Stomach smooth muscle (tissue), 2 donors: Measurements from ENCODE around the gene HSD11B1.

Experiments used
- H3K27ac ChIP-seq: one replicate; pipeline ENCODE4 v1.7.0; 2013; ENCODE audit warnings: mild to moderate bottlenecking, low read length, inconsistent platforms
- H3K27me3 ChIP-seq, 2 donors: one replicate each; pipeline ENCODE4 v1.7.0; 2013; ENCODE audit warnings: low read length in 2 of 2; ENCODE audit not compliant: insufficient read depth in 2 of 2, control insufficient read depth in 1 of 2
- H3K36me3 ChIP-seq, 2 donors: one replicate each; pipeline ENCODE4 v1.7.0; 2013; ENCODE audit warnings: low read length in 2 of 2; ENCODE audit not compliant: control insufficient read depth in 2 of 2, insufficient read depth in 2 of 2
- H3K4me1 ChIP-seq: one replicate; pipeline ENCODE4 v1.7.0; 2013; ENCODE audit warnings: low read length; ENCODE audit not compliant: control insufficient read depth, insufficient read depth
- H3K4me3 ChIP-seq, 2 donors: one replicate each; pipeline ENCODE4 v1.7.0; 2013; ENCODE audit warnings: low read length in 2 of 2
- H3K9ac ChIP-seq, 2 donors: one replicate each; pipeline ENCODE4 v1.7.0; 2013; ENCODE audit warnings: low read length in 2 of 2, mild to moderate bottlenecking in 1 of 2
- H3K9me3 ChIP-seq, 2 donors: one replicate each; pipeline ENCODE4 v1.7.0; 2013; ENCODE audit warnings: low read length in 2 of 2; ENCODE audit not compliant: control insufficient read depth in 2 of 2
- donor health status: healthy.
- donor health status: Pancreatic carcinoma.

The HSD11B1 gene

DNA sequence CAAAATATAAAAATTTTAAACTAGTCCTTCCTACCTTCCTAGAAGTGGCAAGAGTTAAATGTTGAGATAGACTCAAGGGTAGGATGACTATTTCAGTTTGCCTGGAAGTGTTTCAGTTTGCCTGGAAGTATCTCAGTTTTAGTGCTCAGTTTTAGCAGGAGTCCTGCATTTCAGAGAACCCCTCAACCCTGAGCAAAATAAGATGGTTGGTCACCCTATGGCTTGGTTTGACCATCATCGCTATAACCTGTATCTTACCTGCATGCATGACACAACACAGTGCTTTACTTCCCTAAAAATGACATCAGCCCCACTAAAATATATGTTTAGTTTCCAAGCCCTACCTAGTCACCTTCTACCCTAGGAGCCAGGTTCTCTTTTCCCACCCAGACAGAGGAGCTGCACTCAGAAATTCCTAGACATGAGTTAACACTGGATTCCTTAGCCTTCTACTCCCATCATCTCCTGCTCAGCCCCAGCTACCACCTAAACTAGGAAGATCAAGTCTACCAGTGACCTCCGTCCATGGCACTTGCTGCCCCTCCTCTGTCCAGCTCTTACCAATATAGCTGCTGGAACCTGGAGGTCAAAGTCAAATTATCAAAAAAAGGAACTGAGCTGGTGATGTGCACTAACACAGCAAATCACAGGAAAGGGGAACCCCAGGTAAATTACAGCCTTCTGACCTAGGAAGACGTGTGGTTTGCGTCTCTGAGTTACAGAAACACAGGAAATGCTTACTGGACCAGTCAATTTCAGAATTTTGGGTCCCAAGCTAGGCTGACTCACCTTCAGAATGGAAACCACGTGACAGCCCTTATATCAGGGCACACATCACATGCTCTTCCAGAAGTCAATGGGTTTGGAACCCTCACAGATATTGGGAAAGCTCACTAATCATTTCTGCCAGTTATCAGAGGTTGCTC is 31.7 kb upstream of the HSD11B1 start:
- H3K4me1 ChIP-seq: peaks cover 8% of the 10 kb centered on the region
- no peak overlapping the region for H3K4me3 ChIP-seq
- H3K9me3 ChIP-seq: no peaks in the 10 kb centered on the region
- no peaks in the 10 kb centered on the region for H3K27me3 ChIP-seq
- no peak overlapping the region for H3K27ac ChIP-seq
- no peaks in the 10 kb centered on the region for H3K36me3 ChIP-seq
- no peak overlapping the region for H3K9ac ChIP-seq

DNA sequence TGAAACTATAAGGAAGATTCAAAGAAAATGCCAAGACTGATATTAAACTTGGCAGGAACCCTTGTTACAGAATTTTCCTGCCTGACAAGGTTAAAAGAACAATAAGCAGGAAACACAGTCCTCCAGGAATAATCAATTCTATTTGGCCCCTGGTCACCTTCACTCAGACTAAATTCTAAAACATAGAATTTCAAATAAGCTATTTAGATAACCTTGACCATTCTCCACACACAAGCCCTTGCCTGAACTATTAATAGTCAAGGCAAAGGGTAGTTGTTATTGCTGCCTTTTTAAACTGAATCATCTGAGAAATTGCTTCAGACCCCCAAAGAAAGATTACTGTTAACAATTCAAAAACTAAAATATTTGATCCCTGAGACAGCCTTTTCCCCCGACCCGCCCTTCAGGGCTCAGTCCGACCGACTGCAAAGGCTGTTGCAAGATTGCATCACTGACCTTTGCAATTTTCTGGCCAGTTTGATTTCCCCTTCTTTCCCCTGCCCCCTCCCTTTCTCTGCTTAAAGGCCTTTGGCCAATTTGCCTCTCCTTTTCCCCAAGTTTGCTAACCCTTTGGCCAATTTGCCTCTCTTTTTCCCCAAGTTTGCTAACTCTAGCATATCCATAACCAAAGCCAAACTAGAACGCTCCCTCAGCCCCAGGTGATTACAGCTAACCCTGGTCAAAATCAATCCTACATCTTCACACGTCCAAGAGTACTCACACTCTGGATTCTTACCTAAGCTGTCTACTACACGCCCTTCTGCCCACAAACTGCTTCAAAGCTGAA is 30.8 kb upstream of the HSD11B1 start:
- Histone ChIP-seq H3K27me3 (no peaks in the 10 kb centered on the region), H3K4me1 (peaks cover 8% of the 10 kb centered on the region), H3K9ac (no peak overlapping the region), H3K9me3 (no peaks in the 10 kb centered on the region), H3K36me3 (no peaks in the 10 kb centered on the region), H3K4me3 (no peak overlapping the region), H3K27ac (no peak overlapping the region)

DNA sequence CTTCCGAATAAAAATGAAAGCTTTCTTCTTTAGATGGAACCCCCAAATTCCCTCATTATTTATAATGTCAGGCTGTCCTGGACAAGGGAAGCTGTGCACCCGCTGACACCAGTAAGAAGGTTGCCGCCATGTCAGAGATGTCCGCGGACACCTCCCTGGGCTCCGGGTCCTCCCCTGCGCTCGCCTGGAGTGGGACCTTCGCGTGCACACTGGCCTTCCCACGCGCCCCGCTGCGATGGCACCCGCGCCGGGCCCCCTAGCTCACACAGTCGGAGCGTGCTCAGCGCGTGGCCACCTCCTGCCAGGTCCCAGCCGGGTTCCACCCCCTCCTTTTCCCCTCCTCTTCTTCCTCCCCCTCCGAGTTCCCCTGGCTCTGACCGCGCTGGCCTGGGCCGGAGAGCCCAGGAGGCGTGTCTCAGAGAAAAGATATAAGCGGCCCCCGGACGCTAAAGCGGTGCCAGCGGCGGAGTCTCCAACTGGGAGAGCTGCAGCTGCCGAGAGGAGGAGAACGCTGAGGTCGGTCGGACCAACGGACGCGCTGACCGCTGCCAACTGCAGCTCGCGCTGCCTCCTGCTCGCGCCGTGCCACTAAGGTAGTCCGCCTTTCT is 29.6 kb upstream of the HSD11B1 start, which contains the start of gene G0S2:
G0S2 (plus strand) TSS at position 456 of the 608 bp plus-strand sequence. CDS start 273 bp downstream, outside the sequence.
- Histone ChIP-seq H3K27me3 (no peaks in the 10 kb centered on the region), H3K4me1 (peaks cover 8% of the 10 kb centered on the region)

DNA sequence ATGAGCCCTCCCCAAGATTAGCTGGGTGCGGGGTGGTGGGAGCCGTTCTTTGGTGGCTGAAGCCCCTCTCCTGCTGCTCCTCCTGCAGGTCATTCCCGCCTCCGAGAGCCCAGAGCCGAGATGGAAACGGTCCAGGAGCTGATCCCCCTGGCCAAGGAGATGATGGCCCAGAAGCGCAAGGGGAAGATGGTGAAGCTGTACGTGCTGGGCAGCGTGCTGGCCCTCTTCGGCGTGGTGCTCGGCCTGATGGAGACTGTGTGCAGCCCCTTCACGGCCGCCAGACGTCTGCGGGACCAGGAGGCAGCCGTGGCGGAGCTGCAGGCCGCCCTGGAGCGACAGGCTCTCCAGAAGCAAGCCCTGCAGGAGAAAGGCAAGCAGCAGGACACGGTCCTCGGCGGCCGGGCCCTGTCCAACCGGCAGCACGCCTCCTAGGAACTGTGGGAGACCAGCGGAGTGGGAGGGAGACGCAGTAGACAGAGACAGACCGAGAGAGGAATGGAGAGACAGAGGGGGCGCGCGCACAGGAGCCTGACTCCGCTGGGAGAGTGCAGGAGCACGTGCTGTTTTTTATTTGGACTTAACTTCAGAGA is 29.0 kb upstream of the HSD11B1 start:
- peak overlapping the region; percentile 46 for H3K27ac ChIP-seq
- peaks cover 8% of the 10 kb centered on the region for H3K4me1 ChIP-seq
- no peaks in the 10 kb centered on the region for H3K27me3 ChIP-seq
- H3K4me3 ChIP-seq: peak overlapping the region; percentile 77 to 83
- H3K9ac ChIP-seq: peak overlapping the region; percentile 49 to 51
- no peaks in the 10 kb centered on the region for H3K36me3 ChIP-seq
- H3K9me3 ChIP-seq: no peaks in the 10 kb centered on the region

More for the DNA sequence above, 29.6 kb upstream of the HSD11B1 start, which contains the start of gene G0S2:
- Histone ChIP-seq H3K9ac (peak within 1 kb of the TSS; percentile 49 to 51), H3K4me3 (peak within 1 kb of the TSS; percentile 77 to 83), H3K36me3 (no peaks in the 10 kb centered on the region), H3K27ac (peak within 1 kb of the TSS; percentile 46), H3K9me3 (no peaks in the 10 kb centered on the region)

DNA sequence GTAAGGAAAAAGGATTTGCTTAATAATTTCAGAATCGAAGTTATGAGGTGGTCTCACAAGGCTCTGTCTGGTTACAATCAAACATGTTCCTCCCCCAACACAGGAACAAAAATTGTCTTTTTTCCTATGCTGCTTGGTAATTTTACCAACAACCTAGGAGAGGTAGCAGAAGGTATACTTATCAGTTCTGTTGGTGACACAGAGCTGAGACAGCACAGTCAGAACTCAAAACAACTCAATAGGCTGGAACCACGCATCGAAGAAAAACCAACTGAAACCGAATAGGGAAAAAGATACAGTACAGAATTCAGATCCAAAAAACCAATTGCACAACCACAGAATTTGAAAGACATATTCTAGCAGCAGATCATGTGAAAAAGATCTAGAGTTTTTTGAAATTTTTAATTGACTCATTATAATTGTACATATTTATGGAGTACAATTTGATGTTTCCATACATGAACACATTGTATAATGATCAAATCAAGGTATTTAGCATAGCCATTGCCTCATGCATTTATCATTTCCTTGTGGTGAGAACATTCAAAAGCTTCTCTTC is 25.6 kb upstream of the HSD11B1 start:
- H3K27me3 ChIP-seq: no peaks in the 10 kb centered on the region
- H3K4me1 ChIP-seq: peaks cover 7% of the 10 kb centered on the region
- no peaks in the 10 kb centered on the region for H3K9me3 ChIP-seq
- H3K36me3 ChIP-seq: no peaks in the 10 kb centered on the region
- H3K9ac ChIP-seq: no peak overlapping the region
- H3K27ac ChIP-seq: no peak overlapping the region
- no peak overlapping the region for H3K4me3 ChIP-seq

DNA sequence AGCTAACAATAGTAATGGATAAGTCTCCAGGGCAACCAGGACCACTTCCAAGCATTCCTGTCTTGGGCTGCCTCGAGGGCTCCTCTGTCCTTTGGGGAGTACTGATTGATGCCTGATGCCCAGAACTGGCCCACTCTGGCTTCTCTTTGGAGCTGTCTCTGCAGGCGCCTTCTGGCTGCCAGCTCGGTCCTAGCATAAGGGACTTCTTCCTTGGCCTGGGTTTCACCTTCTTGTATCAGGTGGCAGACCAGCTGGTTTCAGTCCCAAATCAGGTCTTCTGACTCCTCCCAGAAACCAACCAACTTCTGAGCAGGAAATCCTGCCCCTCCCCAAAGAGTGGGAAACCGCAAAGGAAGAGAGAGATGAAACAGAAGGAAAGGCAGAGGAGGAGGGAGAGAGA is 18.8 kb upstream of the HSD11B1 start:
- H3K9me3 ChIP-seq: no peaks in the 10 kb centered on the region
- no peaks in the 10 kb centered on the region for H3K27me3 ChIP-seq
- no peaks in the 10 kb centered on the region for H3K4me1 ChIP-seq
- H3K9ac ChIP-seq: no peak overlapping the region
- H3K36me3 ChIP-seq: no peaks in the 10 kb centered on the region
- no peak overlapping the region for H3K4me3 ChIP-seq
- H3K27ac ChIP-seq: no peak overlapping the region

DNA sequence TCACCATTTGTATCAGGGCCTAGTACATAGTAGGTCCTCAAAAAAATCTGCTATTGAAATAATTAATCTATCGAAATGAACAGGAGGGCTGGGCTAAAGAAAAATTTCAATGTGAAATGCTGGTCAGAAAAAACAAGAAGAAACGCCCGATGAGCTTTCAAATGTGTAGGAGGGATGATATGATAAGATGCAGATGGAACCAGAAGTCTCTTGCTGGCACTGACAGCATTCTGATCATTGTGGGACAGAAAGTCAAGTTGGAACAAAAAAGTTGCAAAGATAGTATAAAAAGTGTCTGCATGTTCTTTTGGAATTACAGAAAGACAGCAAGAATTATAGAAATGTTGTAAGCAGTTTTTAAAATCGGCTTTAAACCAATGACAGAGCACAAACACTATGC is 18.3 kb upstream of the HSD11B1 start:
- H3K27me3 ChIP-seq: no peaks in the 10 kb centered on the region
- no peaks in the 10 kb centered on the region for H3K36me3 ChIP-seq
- H3K9me3 ChIP-seq: no peaks in the 10 kb centered on the region
- no peaks in the 10 kb centered on the region for H3K4me1 ChIP-seq
- H3K4me3 ChIP-seq: no peak overlapping the region
- no peak overlapping the region for H3K9ac ChIP-seq
- H3K27ac ChIP-seq: no peak overlapping the region

DNA sequence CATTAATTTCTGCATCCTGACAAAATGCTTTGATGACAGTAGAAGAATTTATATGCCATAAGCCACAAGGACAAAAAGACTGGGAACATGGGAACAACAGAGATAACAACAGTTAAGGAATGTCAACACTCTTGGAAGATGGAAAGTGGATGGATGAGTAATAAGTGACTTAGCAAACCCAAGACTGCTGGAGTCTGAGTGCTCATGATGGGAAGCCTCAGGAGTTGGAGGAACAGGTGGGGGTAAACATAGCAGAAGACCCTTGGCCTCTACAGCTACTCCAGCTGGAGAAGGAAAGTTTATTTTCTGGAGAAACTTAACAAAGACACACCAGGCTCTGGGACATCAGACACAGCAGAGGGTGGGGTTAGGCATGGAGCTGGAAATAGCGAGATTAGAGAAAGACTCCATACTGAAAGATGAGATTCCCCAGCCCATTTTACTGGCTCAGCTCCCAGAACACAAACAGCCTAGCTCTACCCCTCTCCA is 15.9 kb upstream of the HSD11B1 start:
- Histone ChIP-seq H3K4me3 (no peak overlapping the region), H3K4me1 (peaks cover 3% of the 10 kb centered on the region), H3K9me3 (no peaks in the 10 kb centered on the region), H3K27ac (no peak overlapping the region), H3K36me3 (no peaks in the 10 kb centered on the region), H3K9ac (no peak overlapping the region), H3K27me3 (no peaks in the 10 kb centered on the region)

DNA sequence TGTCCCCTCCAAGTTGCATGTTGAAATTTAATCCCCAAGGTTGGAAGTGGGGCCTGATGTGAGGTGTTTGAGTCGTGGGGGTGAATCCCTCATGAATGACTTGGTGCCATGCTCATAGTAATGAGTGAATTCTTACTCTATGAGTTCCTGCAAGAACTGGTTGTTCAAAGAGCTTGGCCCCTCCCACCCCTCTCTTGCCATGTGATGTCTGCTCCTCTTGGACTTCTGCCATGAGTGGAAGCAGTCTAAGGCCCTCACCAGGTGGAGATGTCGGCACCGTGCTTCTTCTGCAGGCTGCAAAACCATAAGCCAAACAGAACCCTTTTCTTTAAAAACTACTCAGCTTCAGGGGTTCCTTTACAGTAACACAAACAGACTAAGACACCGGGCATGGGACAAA is 15.2 kb upstream of the HSD11B1 start:
- Histone ChIP-seq H3K27ac (no peak overlapping the region), H3K9ac (no peak overlapping the region), H3K36me3 (no peaks in the 10 kb centered on the region), H3K4me3 (no peak overlapping the region), H3K4me1 (peaks cover 3% of the 10 kb centered on the region), H3K27me3 (no peaks in the 10 kb centered on the region), H3K9me3 (no peaks in the 10 kb centered on the region)

DNA sequence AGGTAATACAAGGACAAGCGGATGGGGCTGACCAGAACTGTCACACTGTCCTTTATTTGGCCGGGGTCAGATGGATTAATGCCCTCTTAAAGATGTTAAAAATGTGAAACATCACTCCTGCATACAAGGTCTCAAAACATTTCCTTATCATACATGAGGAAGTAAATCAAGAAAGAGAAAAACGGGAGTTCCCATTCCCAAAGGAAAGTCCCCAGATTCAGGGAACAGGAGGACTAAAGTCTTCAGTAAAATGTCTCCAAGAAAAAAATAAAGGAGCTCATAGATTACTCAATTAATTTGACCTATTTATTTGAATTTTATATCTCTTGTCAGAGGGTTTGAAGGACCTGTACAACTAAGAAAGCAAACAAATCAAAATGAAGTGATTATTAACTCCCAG is 13.4 kb upstream of the HSD11B1 start:
- no peak overlapping the region for H3K4me3 ChIP-seq
- no peaks in the 10 kb centered on the region for H3K9me3 ChIP-seq
- H3K27ac ChIP-seq: no peak overlapping the region
- no peaks in the 10 kb centered on the region for H3K27me3 ChIP-seq
- peaks cover 3% of the 10 kb centered on the region for H3K4me1 ChIP-seq
- no peak overlapping the region for H3K9ac ChIP-seq
- H3K36me3 ChIP-seq: no peaks in the 10 kb centered on the region
